Endometrium (tissue), 2 donors: ENCODE data around the gene TPSD1.
"Not testable (repeated sequence)": the region's sequence is repeated elsewhere in the genome, so short reads cannot be mapped to it uniquely, and the experiment has no call there.

Experiments used
- FAIRE-seq: peaks from 2 replicates; lab custom pipeline; 2012; peaks lifted over from hg19 to GRCh38; lab: Jason Lieb, UNC
- donor health status: control.
- donor health status: control.

TPSD1 gene

GRCh38 chr16:1281517-1281916 lies 25.6 kb downstream of the TPSD1 start:
- no peak for FAIRE-seq

- FAIRE-seq = no peak
Measured at GRCh38 chr16:1282324-1282973, 26.6 kb downstream of the TPSD1 start.

GRCh38 chr16:1283296-1283695 lies 27.4 kb downstream of the TPSD1 start:
- no peak for FAIRE-seq

- FAIRE-seq = no peak
Measured at GRCh38 chr16:1283996-1284616, 28.2 kb downstream of the TPSD1 start.

GRCh38 chr16:1285669-1286512 lies 30.0 kb downstream of the TPSD1 start:
- FAIRE-seq = no peak

GRCh38 chr16:1286513-1287094 lies 30.7 kb downstream of the TPSD1 start:
- no peak for FAIRE-seq

GRCh38 chr16:1287982-1288670 lies 32.3 kb downstream of the TPSD1 start:
- no peak for FAIRE-seq

- FAIRE-seq = no peak
Measured at GRCh38 chr16:1288813-1289476, 33.1 kb downstream of the TPSD1 start.

GRCh38 chr16:1289477-1289866 lies 33.6 kb downstream of the TPSD1 start:
- FAIRE-seq = no peak

GRCh38 chr16:1290063-1290501 lies 34.2 kb downstream of the TPSD1 start:
- no peak for FAIRE-seq

GRCh38 chr16:1290860-1291575 lies 35.1 kb downstream of the TPSD1 start:
- no peak for FAIRE-seq

GRCh38 chr16:1291576-1291974 lies 35.7 kb downstream of the TPSD1 start:
- FAIRE-seq = no peak

GRCh38 chr16:1292208-1292607 lies 36.3 kb downstream of the TPSD1 start:
- FAIRE-seq = not testable (repeated sequence)

GRCh38 chr16:1292808-1293207 lies 36.9 kb downstream of the TPSD1 start:
- FAIRE-seq = not testable (repeated sequence)

- FAIRE-seq = no peak
Measured at GRCh38 chr16:1293921-1294656, 38.2 kb downstream of the TPSD1 start.

- no peak for FAIRE-seq
Measured at GRCh38 chr16:1295465-1295864, 39.6 kb downstream of the TPSD1 start.

GRCh38 chr16:1296688-1297017 lies 40.8 kb downstream of the TPSD1 start:
- FAIRE-seq = not testable (repeated sequence)

GRCh38 chr16:1297018-1297696 lies 41.3 kb downstream of the TPSD1 start:
- no peak for FAIRE-seq

- FAIRE-seq = no peak
Measured at GRCh38 chr16:1298406-1298805, 42.5 kb downstream of the TPSD1 start.
